Mesothelial cell of epicardium (in vitro differentiated cells): ENCODE data around the gene DLG3. TPM values are rescaled to one million over a fixed set of nuclear protein-coding genes. Genes with fewer than 3 reads are reported as not detected.

Experiments used
- DNase-seq, 2 experiments: peaks; one replicate each; pipeline ENCODE4 v3.0.0; 2021; ENCODE audit warnings: low spot score in 2 of 2; ENCODE audit not compliant: unreplicated experiment in 2 of 2
- H3K27ac Mint-ChIP-seq: 2 replicates; pipeline ENCODE4 v1.8.0; 2021; ENCODE audit warnings: mixed read lengths
- H3K27me3 Mint-ChIP-seq: 2 replicates; pipeline ENCODE4 v1.8.0; 2021; ENCODE audit warnings: low read depth, mixed read lengths
- H3K36me3 Mint-ChIP-seq: 2 replicates; pipeline ENCODE4 v1.8.0; 2021; ENCODE audit warnings: mixed read lengths
- H3K4me1 Mint-ChIP-seq: 2 replicates; pipeline ENCODE4 v1.8.0; 2021; ENCODE audit warnings: mixed read lengths
- H3K4me3 Mint-ChIP-seq: 2 replicates; pipeline ENCODE4 v1.8.0; 2021; ENCODE audit warnings: mild to moderate bottlenecking, moderate library complexity, mixed read lengths
- H3K9me3 Mint-ChIP-seq: 2 replicates; pipeline ENCODE4 v1.8.0; 2021; ENCODE audit warnings: mixed read lengths
- total RNA-seq: library from RNA; stranded (reverse); gene quantifications from 3 replicates; pipeline ENCODE4 v1.2.1, GENCODE V29; 2021
- TF ChIP-seq, protein P1 (sequence below): fragments of 200-600 bp; sonication (generic); IDR thresholded peaks from one replicate; pipeline ENCODE4 v1.5.0; 2021; ENCODE audit warnings: antibody characterized with exemption; ENCODE audit not compliant: unreplicated experiment

DLG3 gene
- total RNA-seq, 1 donor from 2014 or later: 39.1 TPM

GRCh38 chrX:70549429-70549828 is 104.8 kb downstream of the DLG3 start:
- Mint-ChIP-seq H3K36me3 (no peaks in the 10 kb centered on the region), H3K27me3 (peaks cover 6% of the 10 kb centered on the region), H3K4me1 (peaks cover 7% of the 10 kb centered on the region), H3K27ac (no peak overlapping the region), H3K4me3 (no peak overlapping the region), H3K9me3 (peaks cover 18% of the 10 kb centered on the region)
- TF ChIP-seq, protein P1, sequence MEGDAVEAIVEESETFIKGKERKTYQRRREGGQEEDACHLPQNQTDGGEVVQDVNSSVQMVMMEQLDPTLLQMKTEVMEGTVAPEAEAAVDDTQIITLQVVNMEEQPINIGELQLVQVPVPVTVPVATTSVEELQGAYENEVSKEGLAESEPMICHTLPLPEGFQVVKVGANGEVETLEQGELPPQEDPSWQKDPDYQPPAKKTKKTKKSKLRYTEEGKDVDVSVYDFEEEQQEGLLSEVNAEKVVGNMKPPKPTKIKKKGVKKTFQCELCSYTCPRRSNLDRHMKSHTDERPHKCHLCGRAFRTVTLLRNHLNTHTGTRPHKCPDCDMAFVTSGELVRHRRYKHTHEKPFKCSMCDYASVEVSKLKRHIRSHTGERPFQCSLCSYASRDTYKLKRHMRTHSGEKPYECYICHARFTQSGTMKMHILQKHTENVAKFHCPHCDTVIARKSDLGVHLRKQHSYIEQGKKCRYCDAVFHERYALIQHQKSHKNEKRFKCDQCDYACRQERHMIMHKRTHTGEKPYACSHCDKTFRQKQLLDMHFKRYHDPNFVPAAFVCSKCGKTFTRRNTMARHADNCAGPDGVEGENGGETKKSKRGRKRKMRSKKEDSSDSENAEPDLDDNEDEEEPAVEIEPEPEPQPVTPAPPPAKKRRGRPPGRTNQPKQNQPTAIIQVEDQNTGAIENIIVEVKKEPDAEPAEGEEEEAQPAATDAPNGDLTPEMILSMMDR: no peak
- no peak for DNase-seq

DNA sequence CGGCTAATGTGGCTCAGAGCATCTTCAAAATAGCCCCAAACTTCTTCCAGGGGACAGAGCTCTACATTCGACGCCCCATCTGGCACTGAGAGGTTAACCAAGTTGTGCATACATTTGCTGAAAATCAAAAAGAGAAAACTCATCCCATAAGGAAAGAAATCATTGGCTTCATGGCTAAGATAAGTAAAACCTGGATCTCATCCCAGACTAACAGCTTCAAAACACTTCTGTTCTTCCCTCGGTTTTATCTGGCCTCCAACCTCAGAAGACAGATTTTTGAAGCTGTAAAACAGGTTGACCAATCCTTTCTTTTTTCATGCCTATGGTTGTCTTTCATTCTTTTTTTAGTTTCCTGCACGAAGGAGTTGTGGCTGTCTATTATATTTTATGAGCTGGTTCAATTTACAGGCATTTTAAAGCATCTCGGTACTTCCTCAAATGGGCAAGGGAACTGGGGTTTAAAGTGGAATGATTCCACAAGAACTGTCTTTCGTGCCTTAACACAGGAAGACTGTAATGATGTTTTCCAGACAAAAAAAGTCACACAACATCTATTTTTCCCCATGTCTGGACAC is 107.6 kb downstream of the DLG3 start:
- Mint-ChIP-seq H3K4me1 (peaks cover 8% of the 10 kb centered on the region), H3K27ac (no peak overlapping the region), H3K9me3 (peaks cover 11% of the 10 kb centered on the region), H3K27me3 (peaks cover 10% of the 10 kb centered on the region), H3K4me3 (no peak overlapping the region), H3K36me3 (no peaks in the 10 kb centered on the region)
- DNase-seq: no peak
- TF ChIP-seq, protein P1: no peak

DNA sequence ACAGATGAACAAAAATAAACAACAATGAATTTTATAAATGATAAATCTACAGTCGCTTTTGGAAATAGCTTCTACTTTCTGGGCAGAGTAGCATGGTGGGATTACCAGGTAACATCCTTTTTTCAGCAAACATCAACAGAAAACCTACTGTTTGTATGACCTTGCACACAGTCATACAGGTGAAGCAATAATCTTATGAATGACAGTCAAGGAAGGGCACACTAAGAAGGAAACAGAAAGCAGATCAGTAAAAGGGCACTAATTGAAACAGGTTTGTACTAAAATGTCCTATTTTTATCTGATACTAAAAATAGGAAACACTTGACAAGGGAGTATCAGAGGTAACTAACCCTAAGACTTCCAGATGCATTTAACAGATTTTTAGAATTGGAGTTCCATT is 108.9 kb downstream of the DLG3 start:
- Mint-ChIP-seq H3K4me3 (no peak overlapping the region), H3K36me3 (no peaks in the 10 kb centered on the region), H3K9me3 (peaks cover 16% of the 10 kb centered on the region), H3K4me1 (peaks cover 8% of the 10 kb centered on the region), H3K27ac (no peak overlapping the region), H3K27me3 (peaks cover 10% of the 10 kb centered on the region)
- TF ChIP-seq, protein P1: no peak
- no peak for DNase-seq

- TF ChIP-seq, protein P1: no peak
- H3K27me3 Mint-ChIP-seq: peaks cover 10% of the 10 kb centered on the region
- peaks cover 21% of the 10 kb centered on the region for H3K9me3 Mint-ChIP-seq
- no peak overlapping the region for H3K27ac Mint-ChIP-seq
- no peak for DNase-seq
- peaks cover 8% of the 10 kb centered on the region for H3K4me1 Mint-ChIP-seq
- no peak overlapping the region for H3K4me3 Mint-ChIP-seq
- H3K36me3 Mint-ChIP-seq: no peaks in the 10 kb centered on the region
Measured at GRCh38 chrX:70554081-70554480, 109.4 kb downstream of the DLG3 start.

DNA sequence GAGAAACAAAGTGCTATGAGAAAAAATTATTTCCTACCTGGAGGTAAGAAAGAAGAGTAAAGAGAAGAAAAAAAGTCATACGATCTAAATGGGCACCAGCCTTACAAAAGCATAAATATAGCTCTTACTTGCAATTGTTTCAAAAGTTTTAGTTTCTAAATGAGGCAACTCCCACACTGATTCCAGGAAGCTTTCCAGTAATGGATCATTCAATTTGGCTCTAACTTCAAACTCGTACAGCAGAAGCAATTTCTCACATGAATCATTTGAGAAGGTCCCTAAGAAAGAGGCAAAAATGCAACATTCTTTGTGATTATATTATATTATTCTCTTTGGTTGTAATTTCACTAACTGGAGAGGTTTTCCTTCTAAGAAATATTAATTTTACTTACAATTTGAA is 109.9 kb downstream of the DLG3 start:
- Mint-ChIP-seq H3K27me3 (peaks cover 10% of the 10 kb centered on the region), H3K4me1 (peaks cover 8% of the 10 kb centered on the region), H3K4me3 (no peak overlapping the region), H3K9me3 (peaks cover 21% of the 10 kb centered on the region), H3K36me3 (no peaks in the 10 kb centered on the region), H3K27ac (no peak overlapping the region)
- DNase-seq: no peak
- TF ChIP-seq, protein P1: no peak

DNA sequence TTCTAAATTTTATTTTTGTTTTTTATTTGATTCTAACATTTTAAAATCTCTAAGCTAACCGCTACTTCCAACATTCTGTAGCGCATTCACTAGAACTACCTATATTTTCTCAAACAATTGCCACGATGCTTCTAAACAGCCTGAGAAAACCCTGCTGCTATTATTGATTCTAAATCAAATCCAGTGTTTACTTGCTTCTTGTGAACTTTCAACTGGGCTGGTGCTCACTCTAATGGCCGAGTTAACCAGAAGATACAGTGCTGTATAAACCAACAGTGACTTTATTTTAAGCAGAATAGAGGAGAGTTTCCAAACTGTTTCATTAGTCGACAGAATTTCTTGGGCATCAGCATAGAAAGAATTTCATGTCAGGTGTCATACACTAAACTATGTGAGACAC is 110.3 kb downstream of the DLG3 start:
- H3K4me1 Mint-ChIP-seq: peaks cover 8% of the 10 kb centered on the region
- no peak overlapping the region for H3K27ac Mint-ChIP-seq
- H3K4me3 Mint-ChIP-seq: no peak overlapping the region
- no peak for DNase-seq
- H3K9me3 Mint-ChIP-seq: peaks cover 24% of the 10 kb centered on the region
- peaks cover 9% of the 10 kb centered on the region for H3K27me3 Mint-ChIP-seq
- H3K36me3 Mint-ChIP-seq: no peaks in the 10 kb centered on the region
- TF ChIP-seq, protein P1: no peak
